Frontal cortex (tissue), 4 donors: ENCODE data around the gene KLHL29. TPM values are rescaled to one million over a fixed set of nuclear protein-coding genes. Genes with fewer than 3 reads are reported as not detected.

ENCODE experiments used
- DNase-seq, 2 donors: peaks; one replicate each; pipeline ENCODE4 v3.0.0; 2012; ENCODE audit warnings: low spot score in 2 of 2
- FAIRE-seq: peaks from 2 replicates; lab custom pipeline; 2012; peaks lifted over from hg19 to GRCh38; lab: Jason Lieb, UNC
- total RNA-seq: library from RNA; depleted of rRNA; stranded (reverse); fragments of >200 nt; gene quantifications from one replicate; pipeline ENCODE4 v1.2.3, GENCODE V29; 2014
- donor health status: control.
- donor health status: control.
- donor health status: control.

Gene KLHL29
- total RNA-seq, 1 donor from 2014 or later = 14.3 TPM

DNA sequence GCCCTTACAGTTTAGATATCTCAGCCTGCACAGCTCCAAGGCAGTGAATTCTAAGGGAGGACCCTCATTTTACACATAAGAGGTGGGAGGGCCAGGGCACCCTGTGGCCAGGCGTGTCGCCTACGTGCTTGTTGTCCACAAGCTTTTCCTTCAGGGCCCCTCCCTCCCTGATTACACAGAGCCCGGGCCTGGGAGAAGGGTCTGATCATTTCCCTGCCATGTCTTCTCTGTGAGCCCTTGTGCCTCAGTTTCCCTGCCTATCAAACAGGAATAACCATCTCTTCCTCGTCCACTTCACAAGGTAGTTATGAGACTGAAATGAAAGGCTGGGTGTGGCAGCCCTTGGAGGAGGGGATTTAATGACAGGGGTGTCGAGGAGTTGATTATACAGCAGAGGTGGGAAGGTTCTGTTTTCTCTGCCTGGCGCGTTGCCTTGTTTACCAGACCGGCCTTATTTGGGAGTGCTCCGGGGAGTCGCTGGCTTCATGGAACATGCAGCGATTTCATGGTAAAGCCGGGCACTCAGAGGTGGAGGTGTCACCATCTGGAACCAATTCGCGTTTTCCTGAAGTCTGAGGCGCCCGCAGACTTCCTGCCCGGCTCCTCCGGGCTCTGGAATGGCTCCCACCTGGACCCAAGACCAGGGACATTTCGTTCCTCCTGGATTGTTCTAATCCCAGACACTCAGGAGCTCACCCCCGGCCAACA lies 208.9 kb downstream of the KLHL29 start:
- no peak for DNase-seq
- FAIRE-seq = no peak

DNA sequence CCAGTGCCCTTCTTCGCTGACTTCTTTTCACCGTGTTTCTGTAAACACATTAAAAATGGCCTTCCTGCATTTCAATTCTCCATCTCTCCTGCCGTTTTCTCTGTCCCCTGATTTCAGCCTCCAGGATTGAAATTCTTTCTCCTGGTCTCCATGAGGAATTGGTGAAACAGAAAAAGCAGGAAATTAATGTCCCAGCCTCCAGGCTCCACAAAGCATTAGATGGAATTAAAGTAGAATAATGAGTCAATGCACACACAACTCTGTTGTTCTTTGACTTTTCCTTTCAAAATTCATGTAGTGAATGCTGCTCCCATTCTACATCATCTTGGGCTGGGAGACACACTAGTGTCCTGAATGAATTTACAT lies 209.5 kb downstream of the KLHL29 start:
- no peak for FAIRE-seq
- DNase-seq = no peak

DNA sequence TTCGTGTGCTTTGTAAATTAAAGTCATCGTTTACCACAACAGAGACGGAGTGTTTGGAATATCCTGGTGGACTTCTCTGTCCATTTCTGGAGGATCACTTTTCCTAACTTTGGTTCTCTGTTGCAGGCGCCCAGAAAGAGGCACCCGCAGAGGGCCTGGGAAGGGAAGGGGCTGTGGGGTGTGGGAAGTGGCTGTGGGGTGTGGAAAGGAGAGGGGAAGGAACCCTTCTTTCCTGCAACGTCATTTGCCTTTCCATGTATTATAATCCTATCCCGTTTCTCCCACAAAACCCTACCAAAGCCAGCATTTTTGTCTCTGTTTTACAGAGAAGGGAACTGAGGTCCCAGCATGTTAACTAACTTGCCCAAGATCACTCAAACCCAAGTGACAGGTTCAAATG lies 210.0 kb downstream of the KLHL29 start:
- no peak for FAIRE-seq
- DNase-seq = no peak

DNA sequence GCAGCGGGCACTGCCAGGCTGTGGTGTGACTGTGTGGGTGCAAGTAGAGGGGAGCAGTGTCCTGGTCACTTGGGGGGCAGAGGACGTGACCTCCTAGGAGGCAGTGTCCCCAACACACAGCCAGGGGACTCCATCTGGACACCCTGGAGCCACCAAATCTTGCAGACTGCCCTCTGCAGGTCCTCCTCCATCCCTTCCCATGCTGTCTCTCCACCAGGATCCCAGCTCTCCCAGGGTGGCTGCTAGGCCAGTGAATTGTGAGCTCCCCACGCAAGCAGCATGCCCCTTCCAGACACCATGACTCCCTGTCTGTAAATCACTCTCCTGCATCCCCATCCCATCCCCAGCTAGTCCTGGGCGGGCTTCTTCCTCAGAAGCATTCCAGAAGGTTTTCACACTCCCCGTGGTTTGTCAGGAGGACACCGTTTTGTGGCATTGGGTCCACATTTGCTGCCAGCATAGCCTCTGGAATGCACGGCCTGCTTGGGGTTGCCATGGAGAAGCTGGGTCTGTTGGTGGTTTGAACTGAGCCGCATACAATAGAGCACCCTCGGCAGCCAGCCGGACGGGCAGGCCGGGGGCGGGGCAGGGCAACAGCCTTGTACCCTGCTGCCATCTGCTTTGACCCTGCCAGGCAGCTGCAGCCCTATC lies 210.7 kb downstream of the KLHL29 start:
- no peak for FAIRE-seq
- peak; percentile 19 to 45 for DNase-seq

DNA sequence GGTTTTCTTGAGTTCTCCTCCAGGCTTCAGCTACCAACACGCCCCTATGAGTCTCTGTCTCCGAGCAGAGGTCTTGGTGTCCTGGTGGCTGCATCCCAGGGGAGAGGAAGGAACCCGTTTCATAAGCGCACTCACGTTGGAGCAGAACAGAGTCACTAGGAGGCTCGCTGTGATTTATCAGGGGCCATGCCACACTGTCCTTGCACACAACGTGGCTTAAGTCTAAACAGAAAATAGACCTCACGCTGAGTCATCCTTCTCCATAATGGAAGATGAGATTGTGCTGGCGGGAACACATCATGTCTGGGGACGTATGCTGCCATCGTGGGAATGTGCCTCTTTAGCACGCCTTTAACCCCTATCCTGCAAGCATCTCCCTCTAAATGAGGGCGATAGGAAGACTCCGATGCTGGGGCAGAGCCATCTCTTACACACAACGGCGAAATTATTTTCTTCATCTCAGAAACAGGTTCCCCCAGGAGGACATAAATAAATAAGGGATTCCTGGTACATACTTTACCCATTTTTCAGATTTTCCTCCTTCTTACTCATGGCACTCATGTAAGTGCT lies 211.4 kb downstream of the KLHL29 start:
- FAIRE-seq (no peak), DNase-seq (no peak)

DNA sequence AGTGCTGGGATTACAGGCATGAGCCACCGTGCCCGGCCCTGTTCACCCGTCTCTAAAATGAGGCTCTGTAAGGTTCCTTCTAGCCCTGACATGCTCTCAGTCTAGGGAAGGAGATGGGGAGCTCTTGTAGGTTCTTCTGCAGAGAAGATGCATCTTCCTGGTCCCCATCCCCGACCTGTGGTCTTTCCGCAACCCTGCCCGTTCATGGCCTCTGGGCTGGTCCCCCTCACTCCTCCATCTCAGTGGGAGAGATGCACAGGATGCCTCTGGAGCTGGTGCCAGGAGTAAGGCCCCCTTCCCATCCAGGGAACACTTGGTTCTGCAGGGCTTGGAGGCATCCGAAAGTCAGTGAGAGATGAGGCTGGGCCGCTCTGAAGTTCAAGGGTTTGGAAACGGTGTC lies 212.7 kb downstream of the KLHL29 start:
- FAIRE-seq (no peak), DNase-seq (no peak)

DNA sequence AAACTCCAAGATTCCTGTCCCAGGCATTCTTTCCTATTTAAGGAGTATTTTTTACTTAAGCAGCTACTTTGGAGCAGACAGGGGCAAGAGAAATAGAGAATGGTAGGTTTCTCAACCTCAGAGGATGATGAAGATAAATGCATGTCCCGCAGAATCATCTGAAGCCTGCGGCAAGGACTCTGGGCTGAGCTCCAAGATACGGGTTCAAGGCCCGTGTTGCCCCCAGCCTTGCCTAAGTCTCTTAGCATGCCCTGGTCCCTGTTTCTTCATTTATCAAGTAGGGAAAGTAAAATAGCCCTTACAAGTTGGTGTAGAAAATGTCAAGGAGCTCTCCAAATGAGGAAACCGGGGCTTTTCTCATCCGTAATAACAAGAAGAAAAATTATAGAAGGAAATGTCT lies 214.0 kb downstream of the KLHL29 start:
- DNase-seq (no peak), FAIRE-seq (no peak)

DNA sequence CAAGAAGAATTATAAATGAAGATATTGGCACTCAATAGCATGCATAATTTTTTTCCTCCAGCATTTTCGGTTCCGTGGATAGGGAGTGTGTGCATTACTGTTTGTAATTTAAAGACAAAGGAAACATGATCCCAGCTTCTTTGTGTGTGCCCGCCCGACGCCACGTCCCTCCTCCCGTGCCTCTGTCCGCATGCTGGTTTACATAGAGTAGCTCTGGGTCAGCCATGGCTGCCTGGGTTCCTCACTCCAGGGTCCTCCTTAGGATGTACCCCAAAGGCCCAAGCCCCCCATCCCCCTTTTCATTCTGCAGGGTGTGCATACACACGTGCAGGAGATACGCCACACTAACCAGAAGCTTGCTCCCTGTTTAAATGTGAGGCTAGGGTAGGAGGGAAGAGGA lies 214.7 kb downstream of the KLHL29 start:
- FAIRE-seq (no peak), DNase-seq (no peak)

DNA sequence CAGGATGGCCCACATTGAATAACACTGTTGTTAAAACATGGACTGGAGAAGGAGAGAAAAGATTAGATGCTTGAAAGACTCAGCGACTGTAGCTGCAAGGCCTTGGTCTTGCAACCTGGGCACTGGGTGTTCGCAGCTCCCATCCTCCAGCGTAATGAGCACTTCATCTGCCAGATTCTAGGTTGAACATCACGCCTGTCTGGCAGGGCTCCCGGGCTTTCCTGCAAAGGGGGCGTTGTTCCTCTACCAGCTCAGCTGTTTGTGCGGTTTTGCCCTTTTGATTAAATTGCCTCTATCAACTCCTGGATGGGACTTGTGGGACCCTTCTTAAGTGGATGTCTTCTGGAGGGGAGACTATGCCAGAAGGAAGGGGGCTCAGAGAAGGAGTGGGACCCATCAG lies 215.4 kb downstream of the KLHL29 start:
- DNase-seq (no peak), FAIRE-seq (no peak)

DNA sequence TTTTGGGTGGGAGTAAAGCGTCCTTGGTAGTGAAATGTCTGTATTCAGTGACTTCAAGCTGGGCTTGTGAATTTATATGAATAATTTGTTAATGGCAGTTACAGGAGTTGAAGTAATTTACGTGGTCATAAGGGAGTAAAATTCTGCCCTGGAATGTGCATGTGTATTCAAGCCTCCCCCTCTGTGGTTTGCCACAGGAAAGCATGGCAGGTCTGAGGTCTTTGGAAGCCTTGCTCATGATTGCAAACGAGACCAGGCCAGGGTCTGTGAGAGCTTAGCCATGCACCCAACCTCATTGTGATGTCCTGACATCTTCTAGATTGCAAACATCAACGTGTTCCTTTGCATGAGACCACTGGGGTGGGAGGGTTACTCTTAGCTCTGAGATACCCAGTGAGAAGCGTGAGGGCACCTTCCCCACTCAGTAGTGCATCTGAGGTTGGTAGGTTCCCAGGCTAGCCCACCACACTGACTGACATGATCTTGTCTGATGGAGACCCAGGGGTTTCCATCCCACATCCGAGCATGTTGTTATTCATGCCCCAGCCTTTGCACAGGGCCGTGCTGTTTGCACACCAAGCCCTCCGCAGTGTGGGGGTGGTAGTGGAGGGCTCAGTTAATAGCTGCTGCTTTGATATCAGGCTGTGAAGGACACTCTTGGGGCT lies 216.5 kb downstream of the KLHL29 start:
- no peak for DNase-seq
- no peak for FAIRE-seq

DNA sequence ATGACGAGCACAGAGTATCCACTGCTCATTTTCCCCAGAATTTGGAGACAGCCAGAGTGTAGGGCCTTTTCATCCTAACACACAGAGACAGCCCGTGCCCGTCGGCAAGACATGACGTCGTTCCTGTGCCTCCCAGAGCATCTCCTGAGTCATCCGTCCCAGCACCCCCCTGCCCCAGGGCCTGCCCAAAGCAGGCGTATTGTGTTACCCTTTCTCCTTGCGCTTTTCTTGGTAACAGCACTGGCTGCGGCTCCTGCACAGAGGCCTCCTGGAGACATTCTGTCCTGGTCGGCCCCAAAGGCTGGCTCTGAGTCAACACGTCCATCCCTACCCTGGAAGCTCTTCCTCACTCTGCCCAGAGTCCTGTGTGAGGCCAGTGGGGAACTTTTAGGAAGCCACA lies 217.1 kb downstream of the KLHL29 start:
- FAIRE-seq (no peak), DNase-seq (no peak)

DNA sequence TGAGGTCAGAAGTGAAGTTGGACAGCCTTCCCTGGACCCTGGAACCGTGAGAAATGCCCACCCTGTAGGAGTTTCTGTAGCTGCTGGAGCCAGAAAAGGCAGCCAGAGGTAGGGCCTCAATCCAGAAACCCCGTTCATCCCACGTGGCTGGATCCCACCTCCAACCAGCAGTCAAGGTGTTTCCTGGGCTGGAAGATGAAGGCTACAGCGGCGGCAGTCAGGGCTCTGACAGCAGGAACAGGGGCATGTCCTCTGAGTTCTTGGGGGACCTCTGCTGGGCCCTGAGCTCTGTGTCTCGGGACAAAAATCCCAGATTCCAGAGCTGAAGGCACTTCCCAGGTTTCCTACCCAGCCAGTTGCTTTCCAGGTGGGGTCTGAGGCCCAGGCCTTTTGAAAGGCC lies 218.2 kb downstream of the KLHL29 start:
- DNase-seq (no peak), FAIRE-seq (no peak)

DNA sequence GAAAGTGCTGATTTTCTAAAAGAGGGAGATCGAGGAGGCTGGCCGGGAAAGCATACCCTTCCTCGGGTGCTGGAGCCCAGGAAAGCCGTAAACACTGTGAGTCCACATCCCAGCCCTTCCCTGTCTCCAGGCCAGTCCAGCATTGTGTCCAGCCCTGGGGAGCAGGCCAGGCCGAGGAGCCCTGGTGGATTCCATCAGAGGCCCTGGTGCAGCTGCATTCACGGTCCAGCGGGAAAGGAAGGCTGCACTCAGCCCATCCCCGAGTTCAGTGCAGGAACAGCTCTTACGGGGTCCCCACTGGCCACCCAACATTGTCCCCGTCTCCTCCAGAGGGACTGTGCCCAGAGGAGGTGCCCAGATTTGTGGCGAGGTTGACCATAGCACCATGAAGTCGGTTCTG lies 218.6 kb downstream of the KLHL29 start:
- no peak for DNase-seq
- no peak for FAIRE-seq

DNA sequence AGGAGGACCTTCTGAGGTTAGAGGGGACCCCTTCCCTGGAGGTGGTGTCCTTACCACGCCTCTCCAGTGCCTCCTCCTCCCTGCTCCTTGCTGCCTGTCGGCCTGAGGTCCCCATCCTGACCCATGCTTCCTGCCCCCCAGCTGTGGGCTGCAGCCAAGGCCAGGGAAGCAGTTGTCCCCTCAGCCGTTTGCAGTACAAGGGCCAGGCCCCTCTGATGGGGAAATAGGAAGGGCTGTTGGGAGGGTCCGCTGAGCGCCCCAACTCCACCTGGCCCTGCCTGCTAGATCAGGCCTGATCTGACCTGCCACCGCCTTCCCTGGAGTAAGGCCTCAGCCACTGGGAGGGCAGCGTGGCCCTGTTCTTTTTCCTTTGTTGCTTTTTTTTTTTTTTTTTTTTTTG lies 219.8 kb downstream of the KLHL29 start:
- FAIRE-seq (no peak), DNase-seq (no peak)

DNA sequence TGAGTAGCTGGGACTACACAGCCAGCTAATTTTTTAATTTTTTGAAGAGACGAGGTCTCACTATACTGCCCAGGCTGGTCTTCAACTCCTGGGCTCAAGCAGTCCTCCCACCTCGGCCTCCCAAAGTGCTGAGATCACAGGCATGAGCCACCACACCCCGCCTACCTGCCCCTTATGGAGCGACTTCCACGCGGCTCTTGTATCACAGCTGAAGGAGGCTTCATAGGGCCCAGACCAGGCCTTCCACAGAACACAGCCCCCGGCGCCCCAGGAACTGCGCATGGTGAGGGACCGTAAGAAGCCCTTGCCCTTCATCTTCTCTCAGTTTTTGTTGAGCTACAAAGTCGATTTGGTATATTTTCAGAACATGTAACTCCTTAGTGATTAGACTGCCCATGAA lies 220.3 kb downstream of the KLHL29 start:
- DNase-seq (no peak), FAIRE-seq (no peak)

DNA sequence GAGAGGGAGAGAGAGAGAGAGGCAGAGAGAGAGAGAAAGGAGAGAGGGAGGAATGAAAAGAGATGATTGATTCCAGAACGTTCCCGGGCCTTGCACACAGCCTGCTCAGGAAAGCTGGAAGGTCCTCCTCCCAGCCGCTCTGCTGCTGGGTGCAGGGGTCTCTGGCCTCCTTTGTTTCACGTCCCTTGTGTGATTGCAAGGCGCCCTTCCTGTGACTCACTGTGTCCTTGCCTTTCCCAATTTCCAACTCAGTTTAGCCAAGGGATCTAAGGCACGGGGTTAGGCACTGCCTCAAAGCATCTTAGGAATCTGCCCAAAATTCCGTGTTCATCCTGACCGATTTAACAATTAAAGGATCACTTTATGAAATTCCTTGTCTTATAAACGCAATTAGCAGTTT lies 221.2 kb downstream of the KLHL29 start:
- FAIRE-seq = no peak
- no peak for DNase-seq

DNA sequence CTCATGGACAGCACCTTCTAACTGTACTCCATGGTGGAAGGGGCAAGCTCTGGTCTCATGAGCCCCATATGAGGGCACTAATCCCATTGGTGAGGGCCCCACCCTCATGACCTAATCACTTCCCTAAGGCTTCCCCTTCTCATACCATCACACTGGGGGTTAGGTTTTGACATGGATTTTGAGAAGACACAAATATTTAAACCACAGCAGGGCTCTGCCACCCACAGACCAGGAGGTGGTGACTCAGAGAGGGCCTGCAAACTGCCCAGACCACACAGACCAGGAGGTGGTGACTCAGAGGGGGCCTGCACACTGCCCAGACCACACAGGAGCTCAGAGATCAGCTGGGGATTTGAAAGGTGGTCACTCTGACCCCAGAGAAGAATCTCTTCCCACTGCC lies 222.0 kb downstream of the KLHL29 start:
- DNase-seq = no peak
- no peak for FAIRE-seq

DNA sequence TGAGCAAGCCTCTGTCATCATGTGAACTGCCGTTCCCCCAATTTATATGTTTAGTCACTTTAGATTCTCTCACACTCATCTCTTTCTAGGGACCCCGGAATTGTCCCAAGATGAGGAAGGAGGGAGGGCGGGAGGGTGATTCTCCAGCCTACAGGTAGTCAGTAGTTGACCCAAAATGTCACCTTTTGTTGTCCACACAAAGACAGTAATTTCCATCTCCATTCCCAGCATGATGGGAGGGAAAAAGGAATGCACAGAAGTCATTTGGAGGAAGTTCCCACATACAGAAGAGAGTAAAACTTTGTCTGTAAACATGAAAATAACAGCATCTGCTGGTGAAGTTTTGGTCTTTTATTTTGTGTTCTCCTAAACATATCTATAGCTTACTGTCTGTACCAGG lies 222.9 kb downstream of the KLHL29 start:
- no peak for FAIRE-seq

DNA sequence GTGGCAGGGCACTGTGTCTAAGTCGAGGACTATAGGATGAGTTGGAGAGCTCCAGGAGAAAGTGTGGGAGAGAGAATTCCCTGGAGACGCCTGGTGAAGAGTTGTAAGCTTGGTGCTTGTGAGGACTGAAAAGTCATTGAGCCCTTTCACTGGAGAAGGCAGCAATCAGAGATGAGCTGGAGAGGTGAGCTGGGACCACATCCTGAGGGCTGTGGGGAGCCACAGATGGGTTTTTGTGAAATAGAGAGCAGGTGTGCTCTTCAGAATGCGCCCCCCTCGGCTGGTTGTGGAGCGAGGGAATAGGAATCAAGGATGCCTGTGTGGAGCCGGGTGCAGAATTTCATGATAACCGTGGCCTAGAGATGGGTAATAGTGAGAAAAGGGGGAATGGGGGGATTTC lies 224.3 kb downstream of the KLHL29 start:
- DNase-seq = no peak
- FAIRE-seq = no peak

More for the DNA sequence above, 222.9 kb downstream of the KLHL29 start:
- DNase-seq = no peak

DNA sequence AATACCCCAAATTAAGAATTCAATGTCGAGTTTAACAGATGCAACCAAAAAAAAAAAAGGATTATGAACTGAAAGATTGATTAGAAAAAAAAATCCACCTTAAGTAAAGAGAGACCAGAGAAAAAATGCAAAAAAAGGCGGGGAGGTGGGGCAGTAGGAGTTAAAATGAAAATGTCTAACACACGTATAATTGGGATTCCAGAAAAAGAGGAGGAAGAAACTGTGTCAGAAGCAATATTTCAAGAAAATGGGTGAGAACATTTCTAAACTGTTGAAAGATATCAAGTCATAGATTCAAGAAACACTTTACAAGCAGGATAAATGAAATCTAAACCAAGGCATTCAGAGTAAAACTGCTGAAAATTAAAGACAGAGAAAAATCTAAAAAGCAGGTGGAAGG lies 226.9 kb downstream of the KLHL29 start:
- FAIRE-seq (no peak), DNase-seq (no peak)

DNA sequence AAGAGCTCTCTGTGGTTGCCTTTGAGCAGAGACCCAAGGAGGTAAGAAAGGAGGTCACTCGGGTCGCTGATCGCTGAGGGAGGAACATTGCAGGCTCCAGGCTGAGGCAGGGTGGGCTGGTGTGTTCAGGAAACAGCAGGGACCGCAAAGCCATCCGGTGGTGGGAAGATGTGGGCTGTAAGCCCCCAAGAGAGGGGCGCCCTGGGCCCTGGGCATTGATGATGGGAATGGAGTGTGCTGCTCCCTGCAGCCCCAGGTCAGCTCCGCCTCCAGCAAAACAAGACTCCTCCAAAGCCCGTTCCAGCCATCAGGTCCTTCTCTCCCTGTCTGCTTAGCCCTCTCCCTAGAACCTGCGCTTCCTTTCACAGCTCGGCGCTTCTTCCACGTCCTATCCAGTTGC lies 229.7 kb downstream of the KLHL29 start:
- no peak for FAIRE-seq

More for the DNA sequence above, 229.7 kb downstream of the KLHL29 start:
- DNase-seq = no peak
